Measurements from ENCODE around the gene NAPG.
"Not testable (repeated sequence)": the region's sequence is repeated elsewhere in the genome, so short reads cannot be mapped to it uniquely, and the experiment has no call there.

NAPG gene

GRCh38 chr18:10530852-10531251, 5.0 kb downstream of the NAPG start:
- TF ChIP-seq MAX (IDR thresholded peaks at IDR 0.05; ENCODE audit: low read depth, low read length) (no peak), CTCF (IDR thresholded peaks at IDR 0.05; ENCODE audit: low read depth, low read length) (no peak), POLR2A (IDR thresholded peaks at IDR 0.05; ENCODE audit: extremely low read depth, insufficient read length) (no peak), MYC (IDR thresholded peaks at IDR 0.05; ENCODE audit: low read depth, low read length) (no peak)
- H3K4me3 ChIP-seq (ENCODE audit: low read depth, low read length), result no peak overlapping the region
- no peak for DNase-seq (ENCODE audit: low read depth)

- DNase-seq (ENCODE audit: low read depth), result no peak
- H3K4me3 ChIP-seq (ENCODE audit: low read depth, low read length), result no peak overlapping the region
- no peak for TF ChIP-seq MYC (IDR thresholded peaks at IDR 0.05; ENCODE audit: low read depth, low read length)
Observed at GRCh38 chr18:10533111-10533510, 7.3 kb downstream of the NAPG start.

- no peak overlapping the region for H3K4me3 ChIP-seq (ENCODE audit: low read depth, low read length)
- no peak for DNase-seq (ENCODE audit: low read depth)
- no peak for TF ChIP-seq MAX (IDR thresholded peaks at IDR 0.05; ENCODE audit: low read depth, low read length)
- no peak for TF ChIP-seq POLR2A (IDR thresholded peaks at IDR 0.05; ENCODE audit: extremely low read depth, insufficient read length)
- TF ChIP-seq MYC (IDR thresholded peaks at IDR 0.05; ENCODE audit: low read depth, low read length), result no peak
- no peak for TF ChIP-seq CTCF (IDR thresholded peaks at IDR 0.05; ENCODE audit: low read depth, low read length)
Observed at GRCh38 chr18:10536280-10536679, 10.5 kb downstream of the NAPG start.

GRCh38 chr18:10537765-10538164, 11.9 kb downstream of the NAPG start:
- no peak for DNase-seq (ENCODE audit: low read depth)
- H3K4me3 ChIP-seq (ENCODE audit: low read depth, low read length), result no peak overlapping the region
- TF ChIP-seq CTCF (IDR thresholded peaks at IDR 0.05; ENCODE audit: low read depth, low read length), result no peak

GRCh38 chr18:10539124-10539523, 13.3 kb downstream of the NAPG start:
- DNase-seq (ENCODE audit: low read depth); H3K4me3 ChIP-seq (ENCODE audit: low read depth, low read length): not testable (repeated sequence)

GRCh38 chr18:10543277-10543676, 17.4 kb downstream of the NAPG start:
- no peak for DNase-seq (ENCODE audit: low read depth)
- no peak overlapping the region for H3K4me3 ChIP-seq (ENCODE audit: low read depth, low read length)
- no peak for TF ChIP-seq CTCF (IDR thresholded peaks at IDR 0.05; ENCODE audit: low read depth, low read length)
- TF ChIP-seq MAX (IDR thresholded peaks at IDR 0.05; ENCODE audit: low read depth, low read length), result no peak
- no peak for TF ChIP-seq MYC (IDR thresholded peaks at IDR 0.05; ENCODE audit: low read depth, low read length)
- no peak for TF ChIP-seq POLR2A (IDR thresholded peaks at IDR 0.05; ENCODE audit: extremely low read depth, insufficient read length)

GRCh38 chr18:10544093-10544748, 18.4 kb downstream of the NAPG start:
- DNase-seq (ENCODE audit: low read depth), result no peak
- no peak for TF ChIP-seq MYC (IDR thresholded peaks at IDR 0.05; ENCODE audit: low read depth, low read length)
- TF ChIP-seq MAX (IDR thresholded peaks at IDR 0.05; ENCODE audit: low read depth, low read length), result no peak
- TF ChIP-seq POLR2A (IDR thresholded peaks at IDR 0.05; ENCODE audit: extremely low read depth, insufficient read length), result no peak
- TF ChIP-seq CTCF (IDR thresholded peaks at IDR 0.05; ENCODE audit: low read depth, low read length), result no peak
- H3K4me3 ChIP-seq (ENCODE audit: low read depth, low read length), result no peak overlapping the region
